Pancreas (tissue), 10 donors: Measurements from ENCODE around the gene SLC9A6. TPM values are rescaled to one million over a fixed set of nuclear protein-coding genes. Genes with fewer than 3 reads are reported as not detected.
A peak's percentile ranks its signal among the peaks of the same experiment; 100 is the strongest.

Source experiments
- ATAC-seq, 4 donors: fragments of 200-7000 bp; cut with Tn5 transposase; one replicate each; pipeline versions ENCODE4 v1.8.0 to v1.9.1; 2020; ENCODE audit warnings: mild to moderate bottlenecking in 4 of 4, moderate library complexity in 4 of 4
- DNase-seq, 6 donors: peaks; one replicate each; pipeline ENCODE4 v3.0.0-alpha.2; 2020
- FAIRE-seq: peaks from 2 replicates; lab custom pipeline; 2012; peaks lifted over from hg19 to GRCh38; lab: Jason Lieb, UNC
- H3K27ac ChIP-seq, 4 donors: fragments of 200-600 bp; sonication (generic); 1 replicate in 3 of 4; 2 replicates in 1 of 4; pipeline versions ENCODE4 v1.5.0 to v1.8.0; 2020
- H3K27me3 ChIP-seq, 4 donors: fragments of 200-600 bp; one replicate each; pipeline ENCODE4 v1.8.0; 2021
- H3K36me3 ChIP-seq, 3 donors: fragments of 200-600 bp; sonication (generic) in 1 of 3; one replicate each; pipeline versions ENCODE4 v1.5.0 to v1.8.0; 2020 to 2021
- H3K4me1 ChIP-seq, 3 donors: fragments of 200-600 bp; one replicate each; pipeline ENCODE4 v1.8.0; 2021
- H3K4me3 ChIP-seq, 4 donors: fragments of 200-600 bp; sonication (generic) in 2 of 4; one replicate each; pipeline versions ENCODE4 v1.5.0 to v1.8.0; 2020 to 2021
- H3K9me3 ChIP-seq, 4 donors: fragments of 200-600 bp; one replicate each; pipeline ENCODE4 v1.8.0; 2021
- WGBS, 2 donors: extraction: QIAGEN DNeasy Blood & Tissue Kit; methylation state at CpG; one replicate each; pipeline ENCODE4 v1.1.7; 2013; 5-methylcytosine and 5-hydroxymethylcytosine counted together
- intact Hi-C, 3 donors: fragments of 100-400 bp; cut with DNase I; formaldehyde crosslinking; loops; one replicate each; pipeline versions ENCODE4 v1.11.1 to v1.14.2; 2022
- polyA plus RNA-seq, 2 donors: library from polyadenylated mRNA; stranded (reverse); fragments of 200-250 nt; gene quantifications; one replicate each; pipeline ENCODE4 v1.2.3, GENCODE V29; 2013
- total RNA-seq, 6 donors: library from RNA; stranded (reverse); fragmentation: NEBNext Ultra II Directional in 4 of 6; extraction: Animal tissue kit (Norgen Biotek cat#: 25700) in 4 of 6; gene quantifications; one replicate each; pipeline versions ENCODE4 v1.2.1 to v1.2.4, GENCODE V29; 2021 to 2023
- TF ChIP-seq, protein P1 (sequence below), 4 donors: fragments of 200-600 bp; sonication (generic) in 3 of 4; IDR thresholded peaks; one replicate each; pipeline versions ENCODE4 v1.5.0 to v1.8.0; 2021; ENCODE audit warnings: antibody characterized with exemption in 4 of 4
- donor health status: healthy with polysubstance abuse.
- donor health status: DM: no; HTN: no; CAD: no; lungs with moderate emphysema.
- donor health status: DM: no; HTN: no; CAD: no.
- donor health status: control.
- donor health status: control.
- donor health status: Bipolar disorder and iron deficiency.
- donor health status: DM: yes; HTN: yes; CAD: no.
- donor health status: DM: no; HTN: no; CAD: no.
- donor health status: DM: no; HTN: no; CAD: no.
- donor health status: DM: yes; HTN: yes; CAD: no.

SLC9A6 gene
- total and polyA plus RNA-seq, 8 donors: 2.1 to 8.3 (median 4.4) TPM

- H3K4me1 ChIP-seq: no peaks in the 10 kb centered on the region
- H3K27me3 ChIP-seq: peaks cover 0 to 9% (median 0%) of the 10 kb centered on the region in 4 donors
- TF ChIP-seq, protein P1, sequence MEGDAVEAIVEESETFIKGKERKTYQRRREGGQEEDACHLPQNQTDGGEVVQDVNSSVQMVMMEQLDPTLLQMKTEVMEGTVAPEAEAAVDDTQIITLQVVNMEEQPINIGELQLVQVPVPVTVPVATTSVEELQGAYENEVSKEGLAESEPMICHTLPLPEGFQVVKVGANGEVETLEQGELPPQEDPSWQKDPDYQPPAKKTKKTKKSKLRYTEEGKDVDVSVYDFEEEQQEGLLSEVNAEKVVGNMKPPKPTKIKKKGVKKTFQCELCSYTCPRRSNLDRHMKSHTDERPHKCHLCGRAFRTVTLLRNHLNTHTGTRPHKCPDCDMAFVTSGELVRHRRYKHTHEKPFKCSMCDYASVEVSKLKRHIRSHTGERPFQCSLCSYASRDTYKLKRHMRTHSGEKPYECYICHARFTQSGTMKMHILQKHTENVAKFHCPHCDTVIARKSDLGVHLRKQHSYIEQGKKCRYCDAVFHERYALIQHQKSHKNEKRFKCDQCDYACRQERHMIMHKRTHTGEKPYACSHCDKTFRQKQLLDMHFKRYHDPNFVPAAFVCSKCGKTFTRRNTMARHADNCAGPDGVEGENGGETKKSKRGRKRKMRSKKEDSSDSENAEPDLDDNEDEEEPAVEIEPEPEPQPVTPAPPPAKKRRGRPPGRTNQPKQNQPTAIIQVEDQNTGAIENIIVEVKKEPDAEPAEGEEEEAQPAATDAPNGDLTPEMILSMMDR (IDR thresholded peaks at IDR 0.05): no peak
- intact Hi-C loops: no loop called here
- no peak for ATAC-seq
- H3K36me3 ChIP-seq: no peaks in the 10 kb centered on the region
- no peak overlapping the region for H3K4me3 ChIP-seq
- no peak for DNase-seq
- H3K27ac ChIP-seq: no peak overlapping the region
- no peaks in the 10 kb centered on the region for H3K9me3 ChIP-seq
- no peak for FAIRE-seq
Observed at GRCh38 chrX:136039485-136039884, 54.2 kb downstream of the SLC9A6 start.

DNA sequence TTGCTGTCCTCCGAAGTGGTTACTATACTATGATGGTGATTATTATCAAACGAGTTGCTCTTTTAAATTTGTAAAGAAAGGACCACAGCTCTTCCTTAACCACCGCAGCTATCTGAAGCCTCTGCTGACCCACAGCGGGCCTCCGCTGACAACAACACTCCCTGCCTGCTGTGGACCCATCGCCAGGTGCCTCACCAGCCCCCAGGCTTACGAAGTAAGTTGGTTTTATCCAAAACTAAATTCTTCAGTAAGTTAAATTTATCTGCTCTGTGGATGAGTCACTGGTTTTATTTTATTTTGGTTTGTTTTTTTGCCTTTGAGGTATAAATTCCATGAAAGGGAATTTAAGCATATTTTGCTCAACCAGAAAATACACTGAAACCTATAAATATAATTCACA lies 54.7 kb downstream of the SLC9A6 start:
- H3K27ac ChIP-seq: no peak overlapping the region
- H3K36me3 ChIP-seq: no peaks in the 10 kb centered on the region
- no peaks in the 10 kb centered on the region for H3K4me1 ChIP-seq
- intact Hi-C loops: no loop called here
- no peak overlapping the region for H3K4me3 ChIP-seq
- no peak for DNase-seq
- no peaks in the 10 kb centered on the region for H3K9me3 ChIP-seq
- 73 to 90% methylated on average over 7 of the region's 7 CpGs for WGBS, 2 donors
- H3K27me3 ChIP-seq: peaks cover 0 to 9% (median 0%) of the 10 kb centered on the region in 4 donors
- FAIRE-seq: no peak
- no peak for ATAC-seq
- TF ChIP-seq, protein P1 (IDR thresholded peaks at IDR 0.05): no peak

- intact Hi-C loops: no loop called here
- no peak overlapping the region for H3K4me3 ChIP-seq
- TF ChIP-seq, protein P1 (IDR thresholded peaks at IDR 0.05): no peak
- no peaks in the 10 kb centered on the region for H3K36me3 ChIP-seq
- no peak overlapping the region for H3K27ac ChIP-seq
- ATAC-seq (no peak), FAIRE-seq (no peak), DNase-seq (no peak)
- H3K9me3 ChIP-seq: no peaks in the 10 kb centered on the region
- WGBS, 2 donors: 74 to 92% methylated on average over 7 of the region's 7 CpGs
- no peaks in the 10 kb centered on the region for H3K4me1 ChIP-seq
- H3K27me3 ChIP-seq: peaks cover 0 to 9% (median 0%) of the 10 kb centered on the region in 4 donors
Observed at GRCh38 chrX:136041254-136041812, 56.1 kb downstream of the SLC9A6 start.

GRCh38 chrX:136045008-136045407 lies 59.8 kb downstream of the SLC9A6 start:
- 56 to 79% methylated on average over 5 of the region's 5 CpGs for WGBS, 2 donors
- Histone ChIP-seq H3K27me3 (peaks cover 0 to 8% (median 0%) of the 10 kb centered on the region in 4 donors), H3K27ac (no peak overlapping the region), H3K4me1 (no peaks in the 10 kb centered on the region), H3K4me3 (no peak overlapping the region), H3K9me3 (no peaks in the 10 kb centered on the region), H3K36me3 (no peaks in the 10 kb centered on the region)
- ATAC-seq (no peak), DNase-seq (no peak), FAIRE-seq (no peak)
- TF ChIP-seq, protein P1 (IDR thresholded peaks at IDR 0.05): no peak
- intact Hi-C loops: no loop called here

GRCh38 chrX:136046295-136047015 lies 61.2 kb downstream of the SLC9A6 start:
- Histone ChIP-seq H3K4me1 (no peaks in the 10 kb centered on the region), H3K4me3 (no peak overlapping the region), H3K36me3 (no peaks in the 10 kb centered on the region), H3K9me3 (no peaks in the 10 kb centered on the region), H3K27ac (no peak overlapping the region), H3K27me3 (peaks cover 0 to 11% (median 0%) of the 10 kb centered on the region in 4 donors)
- 49 to 55% methylated on average over 13 of the region's 13 CpGs for WGBS, 2 donors
- no peak for ATAC-seq
- DNase-seq: no peak
- FAIRE-seq: peak; percentile 39
- TF ChIP-seq, protein P1 (IDR thresholded peaks at IDR 0.05): no peak
- intact Hi-C loops: no loop called here
